Measurements from ENCODE around the gene SLC3A2. TPM values are rescaled to one million over a fixed set of nuclear protein-coding genes. Genes with fewer than 3 reads are reported as not detected.
A peak's percentile ranks its signal among the peaks of the same experiment; 100 is the strongest.

SLC3A2 gene
- total and polyA plus RNA-seq, 11 donors = 26.6 to 103 (median 59.1) TPM

GRCh38 chr11:62896049-62896448 is 15.4 kb downstream of the SLC3A2 start:
- Histone ChIP-seq H3K27ac (peak overlapping the region in 1 of 12 donors; percentile 50), H3K9me3 (no peaks in the 10 kb centered on the region), H3K4me3 (no peak overlapping the region), H3K36me3 (no peaks in the 10 kb centered on the region), H3K4me1 (peaks cover 0 to 9% (median under 1%) of the 10 kb centered on the region in 12 donors), H3K27me3 (no peaks in the 10 kb centered on the region)
- no peak for TF ChIP-seq POLR2A (IDR thresholded peaks at IDR 0.05)
- no peak for TF ChIP-seq CTCF (IDR thresholded peaks at IDR 0.05)
- WGBS, 4 donors = 48 to 59% (median 57%) methylated on average over 10 of the region's 10 CpGs
- intact Hi-C loops (cut with DNase I) = no loop called here
- peak in 2 of 5 donors; percentile 27 to 55 for DNase-seq
- peak in 3 of 4 donors; percentile 34 to 53 (median 43) for ATAC-seq

- H3K9me3 ChIP-seq = no peaks in the 10 kb centered on the region
- peaks cover 0 to under 1% (median 0%) of the 10 kb centered on the region in 12 donors for H3K4me1 ChIP-seq
- H3K4me3 ChIP-seq = no peak overlapping the region
- no peak overlapping the region for H3K27ac ChIP-seq
- H3K36me3 ChIP-seq = no peaks in the 10 kb centered on the region
- H3K27me3 ChIP-seq = no peaks in the 10 kb centered on the region
- intact Hi-C loops (cut with DNase I) = no loop called here
- no peak for TF ChIP-seq POLR2A (IDR thresholded peaks at IDR 0.05)
- TF ChIP-seq CTCF (IDR thresholded peaks at IDR 0.05) = no peak
- WGBS, 4 donors = 43 to 50% (median 48%) methylated on average over 2 of the region's 2 CpGs
- ATAC-seq (no peak), DNase-seq (no peak)
These were observed 16.6 kb downstream of the SLC3A2 start for GRCh38 chr11:62897311-62897710.

GRCh38 chr11:62898027-62898426 is 17.3 kb downstream of the SLC3A2 start:
- Histone ChIP-seq H3K27ac (no peak overlapping the region), H3K4me3 (no peak overlapping the region), H3K4me1 (no peaks in the 10 kb centered on the region), H3K27me3 (no peaks in the 10 kb centered on the region), H3K36me3 (no peaks in the 10 kb centered on the region), H3K9me3 (no peaks in the 10 kb centered on the region)
- TF ChIP-seq CTCF (IDR thresholded peaks at IDR 0.05) = no peak
- no peak for TF ChIP-seq POLR2A (IDR thresholded peaks at IDR 0.05)
- DNase-seq (no peak), ATAC-seq (no peak)
- intact Hi-C loops (cut with DNase I) = no loop called here

- no peak for DNase-seq
- intact Hi-C loops (cut with DNase I) = loop anchor here in 3 of 10 donors (10.0 kb wide), 2 partner anchors 72 to 312 kb away; no protein-coding TSS in a partner anchor
- ATAC-seq = no peak
- H3K36me3 ChIP-seq = no peaks in the 10 kb centered on the region
- H3K9me3 ChIP-seq = no peaks in the 10 kb centered on the region
- TF ChIP-seq POLR2A (IDR thresholded peaks at IDR 0.05) = no peak
- no peak for TF ChIP-seq CTCF (IDR thresholded peaks at IDR 0.05)
- peaks cover 0 to 15% (median 0%) of the 10 kb centered on the region in 12 donors for H3K4me1 ChIP-seq
- peak overlapping the region in 1 of 12 donors; percentile 5 for H3K27ac ChIP-seq
- 54 to 68% (median 62%) methylated on average over 1 of the region's 1 CpG for WGBS, 4 donors
- peaks cover 0 to 3% (median 0%) of the 10 kb centered on the region in 9 donors for H3K27me3 ChIP-seq
- no peak overlapping the region for H3K4me3 ChIP-seq
These were observed 22.2 kb downstream of the SLC3A2 start for GRCh38 chr11:62902932-62903331.
